ENCODE results near the gene HSD17B2.
"Not testable (repeated sequence)": the region's sequence is repeated elsewhere in the genome, so short reads cannot be mapped to it uniquely, and the experiment has no call there.

HSD17B2 gene

DNA sequence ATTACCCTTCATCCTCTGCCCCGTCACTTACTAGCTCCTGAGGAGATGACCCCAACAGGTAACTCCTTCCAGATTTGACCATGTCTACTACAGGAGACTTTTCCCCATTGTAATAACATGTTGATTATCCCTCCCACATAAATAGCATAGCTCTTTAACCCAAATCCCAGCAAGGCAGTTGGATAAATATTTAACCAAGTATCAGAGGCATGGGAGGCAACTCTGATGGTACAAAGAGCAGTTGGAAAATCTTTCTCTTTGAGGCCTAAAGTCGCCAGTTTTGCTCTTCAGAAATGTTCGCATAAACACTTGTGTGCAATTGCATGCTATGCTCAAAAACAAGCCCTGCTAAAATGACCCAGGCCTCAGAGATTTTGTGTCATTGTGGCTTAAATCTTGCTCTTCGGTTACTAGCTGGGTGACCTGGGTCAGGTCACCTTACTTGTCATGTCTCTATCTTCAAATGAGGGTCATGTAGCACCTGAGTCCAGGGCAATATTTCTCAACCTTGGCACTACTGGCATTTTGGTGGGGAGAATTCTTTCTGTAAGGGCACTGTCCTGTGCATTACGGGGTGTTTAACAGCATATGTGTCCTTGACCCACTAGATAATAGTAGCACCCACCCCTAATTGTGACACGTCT is 48.8 kb downstream of the HSD17B2 start:
- DNase-seq = no peak

DNA sequence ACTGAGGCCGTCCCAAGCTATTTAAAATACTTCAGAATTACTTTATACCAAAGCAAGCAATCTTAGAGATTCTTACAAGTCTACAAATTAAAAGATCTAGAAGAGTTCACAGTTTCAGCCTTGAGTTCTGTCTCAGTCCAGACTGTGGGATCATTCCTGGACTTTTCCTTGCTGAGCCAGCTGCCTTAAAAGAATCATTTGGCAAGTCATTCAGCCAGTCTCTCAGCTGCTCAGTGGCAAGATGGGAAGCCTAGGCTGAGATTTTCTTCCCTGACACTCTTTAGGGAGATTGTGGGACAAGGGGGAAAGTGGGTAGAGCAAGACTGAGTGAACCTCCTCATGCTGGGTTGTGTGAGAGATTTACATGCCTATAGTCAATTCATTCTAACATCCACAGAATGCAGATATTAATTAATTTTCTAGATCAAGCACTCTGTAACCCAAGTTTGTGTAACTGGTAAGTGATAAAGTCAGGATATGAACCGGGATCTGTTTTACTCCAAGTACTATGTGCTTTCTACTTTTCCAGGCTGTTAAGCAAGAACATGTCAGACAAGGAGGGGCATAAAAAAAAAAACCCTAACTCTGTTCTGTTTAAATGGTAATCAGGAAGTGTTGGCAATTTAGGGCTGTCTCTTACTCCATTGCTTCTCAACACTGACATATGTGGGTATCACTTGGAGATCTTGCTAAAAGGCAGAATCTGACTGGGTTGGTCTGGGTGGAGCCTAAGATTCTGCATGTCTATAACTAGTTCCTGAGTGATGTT is 50.1 kb downstream of the HSD17B2 start:
- no peak for DNase-seq

GRCh38 chr16:82088483-82088882 is 53.4 kb downstream of the HSD17B2 start:
- no peak for DNase-seq

DNA sequence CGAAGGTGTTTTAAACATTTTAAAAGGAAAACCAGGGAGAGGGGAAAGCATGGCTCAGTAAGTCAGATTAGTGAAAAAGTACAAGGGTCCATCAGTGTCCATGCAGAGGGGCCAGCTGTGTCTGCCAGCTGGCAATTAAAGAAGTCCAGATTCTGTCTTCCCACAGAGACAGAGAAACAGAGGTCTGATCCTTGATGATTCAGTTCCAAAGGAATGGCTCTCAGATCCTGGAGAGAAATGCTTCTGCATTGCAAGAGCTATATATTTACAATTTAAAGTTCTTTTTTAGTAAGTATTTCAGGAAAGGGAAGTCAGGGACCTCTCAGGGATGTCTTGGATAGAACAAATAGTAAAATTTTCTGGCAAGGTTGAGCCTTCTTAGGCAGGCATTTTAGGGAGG is 56.2 kb downstream of the HSD17B2 start:
- no peak for DNase-seq

DNA sequence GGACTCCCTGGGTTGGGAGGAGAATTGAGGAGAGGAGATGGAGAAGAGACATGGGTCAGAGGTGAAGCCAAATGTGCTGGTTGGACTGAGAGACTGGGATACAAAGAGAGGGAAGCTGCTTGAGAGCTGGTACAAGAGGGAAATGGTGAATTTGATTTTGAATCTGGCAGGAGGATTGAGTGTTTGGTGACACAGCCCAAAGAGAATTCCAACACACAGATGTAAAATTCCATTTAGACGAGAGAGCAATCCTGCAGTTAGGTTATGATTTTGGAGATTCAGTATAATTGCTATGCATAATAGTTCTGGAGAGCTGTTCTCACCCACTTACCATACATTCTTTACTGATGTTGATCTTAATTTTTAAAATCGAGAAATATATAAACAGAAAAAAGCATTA is 57.7 kb downstream of the HSD17B2 start:
- no peak for DNase-seq

GRCh38 chr16:82093666-82094300 is 58.7 kb downstream of the HSD17B2 start:
- DNase-seq = no peak

DNA sequence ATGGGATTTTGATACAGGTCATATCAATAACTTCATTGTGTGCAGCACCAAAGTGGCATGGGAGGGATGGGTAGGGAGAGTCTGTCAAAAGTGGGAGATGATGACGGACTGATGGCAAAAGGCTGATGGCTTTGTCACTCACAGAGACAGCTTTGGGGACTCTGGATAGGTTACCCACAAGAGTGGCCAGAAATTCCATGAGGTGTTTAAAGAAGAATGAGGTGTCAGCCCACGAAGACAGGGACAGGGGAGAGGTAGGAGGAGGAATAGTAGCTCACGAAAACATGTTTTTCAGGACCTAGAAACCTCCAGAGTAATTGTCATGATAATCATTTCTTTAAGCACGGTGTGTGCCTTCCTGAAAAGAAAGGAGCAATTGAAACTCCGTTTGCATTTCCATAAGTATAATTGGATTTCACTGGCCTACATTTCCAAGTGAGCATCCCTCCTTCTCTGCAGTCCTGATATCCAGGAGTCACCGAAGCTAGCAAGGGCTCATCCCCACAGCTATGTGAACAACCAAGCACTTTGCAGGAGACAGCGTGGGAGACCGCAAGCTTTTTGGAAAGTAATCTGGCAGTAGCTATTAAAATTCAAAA is 60.0 kb downstream of the HSD17B2 start:
- no peak for DNase-seq

- DNase-seq = no peak
Observed at GRCh38 chr16:82096641-82097040, 61.6 kb downstream of the HSD17B2 start.

GRCh38 chr16:82105107-82105506 is 70.1 kb downstream of the HSD17B2 start:
- no peak for DNase-seq

GRCh38 chr16:82108100-82108499 is 73.0 kb downstream of the HSD17B2 start:
- no peak for DNase-seq

DNA sequence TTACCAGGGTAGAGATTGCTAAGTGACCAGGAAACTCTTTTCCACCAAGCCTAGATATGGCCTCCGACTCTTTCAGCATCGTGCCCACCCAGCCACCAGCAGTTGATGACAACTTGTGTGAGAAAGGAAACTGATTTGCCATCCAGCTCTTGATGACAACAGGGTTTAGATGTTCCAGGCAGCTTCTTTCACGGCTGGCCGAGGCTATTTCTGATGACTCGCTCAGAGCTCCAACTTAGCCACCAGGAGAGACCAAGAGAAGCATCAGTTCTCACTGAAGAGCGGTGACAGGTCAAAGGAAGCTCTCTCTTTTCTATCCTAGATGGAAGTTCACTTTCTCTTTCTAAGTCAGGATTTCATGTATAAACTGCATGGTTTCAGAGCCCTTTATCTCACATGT is 73.7 kb downstream of the HSD17B2 start:
- DNase-seq = no peak

- not testable (repeated sequence) for DNase-seq
Observed at GRCh38 chr16:82109266-82109665, 74.2 kb downstream of the HSD17B2 start.

DNA sequence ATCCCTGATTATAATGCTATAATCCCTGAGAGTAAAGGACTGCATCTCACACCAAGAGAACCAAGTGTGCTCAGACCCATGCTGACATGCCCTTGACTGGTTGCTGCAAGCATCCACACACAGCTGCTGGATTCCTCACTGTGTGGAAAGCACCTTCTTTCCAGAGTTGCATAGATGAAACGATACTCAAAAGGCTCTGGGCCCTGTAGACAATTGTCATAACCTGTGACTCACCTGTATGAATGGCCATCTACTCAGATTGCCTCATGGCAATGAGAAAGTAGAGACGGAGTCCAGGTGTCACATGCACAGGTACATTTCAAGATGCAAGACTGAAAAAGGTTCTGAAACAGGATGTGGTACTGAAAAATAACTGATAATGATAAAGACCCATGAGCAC is 76.9 kb downstream of the HSD17B2 start:
- DNase-seq = no peak

DNA sequence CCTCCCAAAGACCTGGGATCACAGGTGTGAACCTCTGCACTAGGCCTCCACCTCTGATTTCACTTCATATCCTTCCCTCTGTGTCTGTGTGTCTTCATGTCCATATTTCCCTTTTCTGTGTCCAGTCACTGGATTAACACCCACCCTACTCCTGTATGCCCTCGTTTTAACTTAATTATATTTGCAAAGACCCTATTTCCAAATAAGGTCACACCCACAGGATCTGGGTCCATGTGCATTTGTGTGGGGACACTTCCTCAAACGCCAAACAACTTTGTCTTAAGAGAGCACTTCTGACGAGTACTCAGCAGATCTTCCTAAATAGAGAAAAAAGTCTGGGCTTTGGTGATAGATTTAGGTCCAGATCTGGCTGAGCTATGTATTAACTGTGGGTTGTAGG is 78.7 kb downstream of the HSD17B2 start:
- DNase-seq = no peak

DNA sequence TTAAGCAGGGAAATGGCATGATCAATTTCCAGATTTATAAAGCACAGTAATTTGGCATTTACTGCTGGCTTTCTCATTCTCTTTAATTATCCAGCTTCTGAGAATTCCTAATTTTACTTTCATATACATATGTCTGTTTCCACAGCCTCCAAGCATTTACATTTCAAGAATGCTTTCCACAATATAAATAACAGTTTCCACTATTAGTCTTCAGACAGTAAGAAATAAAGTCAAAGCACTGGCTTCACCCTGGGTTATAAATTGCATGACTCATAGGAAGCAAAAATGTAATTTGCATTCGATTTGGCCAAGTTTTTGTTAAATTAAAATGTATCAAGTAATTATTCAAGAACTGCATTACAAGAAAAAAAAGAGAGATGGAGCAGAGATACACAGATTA is 81.5 kb downstream of the HSD17B2 start:
- DNase-seq = no peak

DNA sequence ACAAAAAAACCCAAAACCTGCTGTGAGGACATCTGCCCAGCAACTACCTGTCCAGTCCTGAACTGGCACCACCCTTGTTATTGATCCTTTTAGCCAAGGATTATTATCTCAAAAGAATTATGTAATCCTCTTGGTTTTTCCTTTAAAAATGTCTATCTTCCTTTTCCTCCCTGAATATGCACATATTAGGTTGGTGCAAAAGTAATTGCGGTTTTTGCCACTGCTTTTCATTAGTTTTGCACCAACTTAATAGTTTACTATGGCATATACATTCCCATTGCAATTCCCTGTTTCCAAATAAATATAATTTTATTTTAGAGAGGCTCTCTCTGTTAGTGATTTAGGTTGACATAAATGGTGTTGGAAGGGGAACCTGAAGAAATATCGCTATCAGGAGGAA is 83.7 kb downstream of the HSD17B2 start:
- DNase-seq = no peak

- DNase-seq = no peak
Observed at GRCh38 chr16:82119405-82119804, 84.4 kb downstream of the HSD17B2 start.

GRCh38 chr16:82124651-82125050 is 89.6 kb downstream of the HSD17B2 start:
- no peak for DNase-seq

GRCh38 chr16:82129881-82130280 is 94.8 kb downstream of the HSD17B2 start:
- no peak for DNase-seq

- no peak for DNase-seq
Observed at GRCh38 chr16:82133798-82134197, 98.7 kb downstream of the HSD17B2 start.

GRCh38 chr16:82134846-82135245 is 99.8 kb downstream of the HSD17B2 start:
- no peak for DNase-seq

- DNase-seq = no peak
Observed at GRCh38 chr16:82135844-82136243, 100.8 kb downstream of the HSD17B2 start.

GRCh38 chr16:82136956-82137821 is 102.1 kb downstream of the HSD17B2 start:
- no peak for DNase-seq

Measured in GDM1 (cell line).